GM12865 (cell line): ENCODE measurements around the gene GGA2.

Source experiments
- DNase-seq: peaks from one replicate; pipeline ENCODE4 v3.0.0; 2010; ENCODE audit warnings: low read depth
- H3K4me3 ChIP-seq: 2 replicates; pipeline ENCODE4 v1.5.1; 2011; ENCODE audit warnings: mild to moderate bottlenecking, low read depth, low read length, control low read depth
- TF ChIP-seq, protein P1 (sequence below): IDR thresholded peaks from 2 replicates; pipeline ENCODE4 v1.5.1; 2011; ENCODE audit warnings: low read length, control low read depth, low read depth, inconsistent platforms; ENCODE audit not compliant: insufficient read depth; ENCODE audit errors: missing control alignments

The GGA2 gene

DNA sequence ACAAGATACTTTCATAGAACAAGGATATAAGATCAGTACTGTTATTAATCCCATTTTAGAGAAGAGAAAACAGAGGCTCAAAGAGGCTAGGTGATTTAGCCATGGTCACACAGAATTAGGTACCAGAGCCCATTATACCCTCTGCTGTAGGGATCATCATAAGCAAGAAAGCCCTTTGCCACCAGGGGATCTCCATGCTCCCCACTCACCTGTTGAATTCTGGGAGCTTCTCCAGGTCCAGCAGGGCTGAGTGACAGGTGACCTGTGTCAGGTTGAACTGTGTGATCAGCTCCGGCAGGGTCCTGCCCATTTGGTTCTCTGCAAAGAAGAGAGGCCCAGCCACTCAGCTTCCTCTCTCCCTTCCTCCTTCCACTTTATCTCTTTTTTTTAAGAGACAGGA, 22.2 kb upstream of the GGA2 start:
- TF ChIP-seq, protein P1, sequence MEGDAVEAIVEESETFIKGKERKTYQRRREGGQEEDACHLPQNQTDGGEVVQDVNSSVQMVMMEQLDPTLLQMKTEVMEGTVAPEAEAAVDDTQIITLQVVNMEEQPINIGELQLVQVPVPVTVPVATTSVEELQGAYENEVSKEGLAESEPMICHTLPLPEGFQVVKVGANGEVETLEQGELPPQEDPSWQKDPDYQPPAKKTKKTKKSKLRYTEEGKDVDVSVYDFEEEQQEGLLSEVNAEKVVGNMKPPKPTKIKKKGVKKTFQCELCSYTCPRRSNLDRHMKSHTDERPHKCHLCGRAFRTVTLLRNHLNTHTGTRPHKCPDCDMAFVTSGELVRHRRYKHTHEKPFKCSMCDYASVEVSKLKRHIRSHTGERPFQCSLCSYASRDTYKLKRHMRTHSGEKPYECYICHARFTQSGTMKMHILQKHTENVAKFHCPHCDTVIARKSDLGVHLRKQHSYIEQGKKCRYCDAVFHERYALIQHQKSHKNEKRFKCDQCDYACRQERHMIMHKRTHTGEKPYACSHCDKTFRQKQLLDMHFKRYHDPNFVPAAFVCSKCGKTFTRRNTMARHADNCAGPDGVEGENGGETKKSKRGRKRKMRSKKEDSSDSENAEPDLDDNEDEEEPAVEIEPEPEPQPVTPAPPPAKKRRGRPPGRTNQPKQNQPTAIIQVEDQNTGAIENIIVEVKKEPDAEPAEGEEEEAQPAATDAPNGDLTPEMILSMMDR, result no peak
- no peak for DNase-seq
- H3K4me3 ChIP-seq, result no peak overlapping the region

DNA sequence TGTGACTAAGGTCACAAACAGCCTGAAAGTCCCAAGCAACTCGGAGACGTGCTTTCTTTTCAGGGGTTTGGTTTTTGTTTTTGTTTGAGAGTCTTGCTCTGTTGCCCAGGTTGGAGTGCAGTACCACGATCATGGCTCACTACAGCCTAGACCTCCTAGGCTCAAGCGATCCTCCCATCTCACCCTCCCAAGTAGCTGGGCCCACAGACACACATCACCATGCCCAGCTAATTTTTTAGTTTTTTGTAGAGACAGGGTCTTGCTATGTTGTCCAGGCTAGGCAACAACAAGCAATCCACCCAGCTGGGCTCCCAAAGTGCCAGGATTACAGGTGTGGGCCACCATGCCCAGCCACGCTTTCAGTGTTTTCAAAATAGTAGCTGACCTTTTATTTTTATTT, 19.8 kb upstream of the GGA2 start:
- TF ChIP-seq, protein P1, result no peak
- no peak overlapping the region for H3K4me3 ChIP-seq
- no peak for DNase-seq

DNA sequence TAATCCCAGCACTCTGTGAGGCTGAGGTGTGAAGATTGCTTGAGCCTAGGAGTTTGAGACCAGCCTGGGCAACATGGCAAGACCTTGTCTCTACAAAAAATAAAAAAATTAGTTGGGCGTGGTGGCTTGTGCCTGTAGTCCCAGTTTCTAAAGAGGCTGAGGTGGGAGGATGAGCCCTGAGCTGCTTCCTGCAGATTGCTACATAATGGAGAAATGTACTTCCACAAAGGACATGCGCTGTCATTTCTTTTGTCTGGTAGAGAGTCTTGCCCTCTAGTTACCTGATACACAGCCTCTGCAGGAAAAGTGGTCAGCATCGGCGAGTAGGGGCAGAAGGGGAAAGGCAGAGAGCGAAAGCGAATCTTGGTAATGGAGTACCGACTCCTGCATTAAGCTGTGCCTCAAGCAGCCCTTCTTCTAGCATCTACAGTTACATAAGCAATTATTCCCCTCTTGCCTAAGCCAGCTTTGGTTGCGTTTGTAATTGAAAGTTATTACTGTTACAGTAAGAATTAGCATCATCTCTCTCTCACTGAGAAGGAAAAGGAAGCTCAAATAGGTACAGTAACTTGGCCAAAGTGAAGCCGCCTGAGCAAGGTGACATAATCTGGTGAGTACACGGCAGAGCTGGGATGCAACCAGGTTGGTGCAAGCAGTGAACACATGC, 18.5 kb upstream of the GGA2 start:
- TF ChIP-seq, protein P1, result no peak
- H3K4me3 ChIP-seq, result no peak overlapping the region
- DNase-seq, result no peak

DNA sequence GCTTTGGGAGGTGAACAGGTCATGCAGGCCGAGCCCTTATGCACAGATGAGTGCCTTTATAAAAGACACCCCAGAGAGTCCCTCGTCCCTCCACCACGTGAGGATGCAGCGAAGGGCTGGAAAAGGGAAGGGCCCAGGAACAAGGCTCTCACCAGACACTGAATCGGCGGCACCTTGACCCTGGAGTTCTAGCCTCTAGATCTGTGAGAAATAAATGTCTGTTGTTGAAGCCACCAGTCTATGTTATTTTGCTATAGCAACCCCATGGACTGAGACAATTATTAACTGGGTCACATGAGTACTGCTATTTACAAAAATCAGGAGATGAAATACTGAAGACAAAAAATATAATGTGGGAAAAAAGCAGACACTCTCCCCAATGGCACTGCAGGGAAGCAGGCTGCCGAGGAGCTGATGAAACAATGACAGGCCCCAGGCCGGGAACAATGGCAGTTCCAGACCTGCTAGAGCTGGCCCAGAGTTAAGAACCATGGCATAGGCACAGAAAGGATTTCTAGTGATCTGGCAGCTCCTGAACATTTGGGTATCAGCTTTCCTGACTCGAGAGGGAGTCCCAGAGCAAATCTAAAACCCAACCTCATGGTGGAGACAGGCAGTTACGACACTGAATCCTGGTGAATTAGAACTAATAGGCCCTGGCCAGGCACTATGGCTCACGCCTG, 17.8 kb upstream of the GGA2 start:
- DNase-seq, result no peak
- no peak overlapping the region for H3K4me3 ChIP-seq
- TF ChIP-seq, protein P1, result no peak

DNA sequence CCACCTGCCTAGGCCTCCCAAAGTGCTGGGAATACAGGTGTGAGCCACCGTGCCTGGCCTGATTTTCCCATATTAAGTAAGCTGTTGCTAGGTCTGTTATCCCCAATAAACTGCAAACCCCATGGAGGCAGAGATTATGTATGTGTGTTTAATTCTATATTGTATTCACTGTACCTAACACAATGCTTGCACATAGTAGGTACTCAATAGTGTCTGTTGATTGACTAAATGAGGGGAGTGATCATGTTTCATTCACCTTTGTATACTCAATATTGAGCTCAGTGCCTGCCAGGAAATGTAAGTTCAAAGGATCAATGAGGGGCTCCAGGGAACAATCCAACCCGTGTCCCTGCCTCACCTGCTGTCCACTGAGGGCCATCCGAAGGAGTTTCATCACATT, 14.6 kb upstream of the GGA2 start:
- TF ChIP-seq, protein P1, result no peak

DNA sequence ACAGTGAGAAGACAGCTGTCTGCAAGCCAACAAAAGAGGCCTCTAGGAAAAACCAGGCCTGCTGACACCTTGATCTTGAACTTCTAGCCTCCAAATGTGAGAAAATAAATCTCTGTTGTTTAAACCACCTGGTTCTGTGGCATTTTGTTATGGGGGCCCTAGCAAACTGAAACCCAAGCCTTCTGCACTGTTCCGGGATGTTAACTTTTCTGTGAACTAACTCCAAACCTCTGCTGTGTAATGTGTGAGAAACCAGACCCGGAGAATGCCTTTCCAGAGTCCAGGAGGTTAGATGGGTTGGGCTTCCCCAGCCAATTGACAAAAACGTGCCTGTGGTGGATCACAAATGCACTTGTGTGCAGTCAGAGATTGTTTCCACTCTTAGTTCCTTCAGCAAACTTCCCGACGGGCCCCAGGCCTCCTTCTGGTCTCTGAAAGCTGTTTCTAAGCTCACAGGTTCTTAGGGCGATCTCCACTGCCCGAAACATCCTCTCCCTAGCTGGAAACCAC, 13.6 kb upstream of the GGA2 start:
- no peak for DNase-seq
- no peak overlapping the region for H3K4me3 ChIP-seq
- TF ChIP-seq, protein P1, result no peak

More for the DNA sequence above, 14.6 kb upstream of the GGA2 start:
- H3K4me3 ChIP-seq, result no peak overlapping the region
- DNase-seq, result no peak
